ENCODE measurements around the gene WASHC2C. TPM values are rescaled to one million over a fixed set of nuclear protein-coding genes. Genes with fewer than 3 reads are reported as not detected.
"Not testable (repeated sequence)": the region's sequence is repeated elsewhere in the genome, so short reads cannot be mapped to it uniquely, and the experiment has no call there.

The WASHC2C gene
- total RNA-seq, 1 experiment from 2014 or later: 17.6 TPM

GRCh38 chr10:45751141-45751540, 24.1 kb downstream of the WASHC2C start:
- not testable (repeated sequence) for H3K4me3 ChIP-seq (ENCODE audit: insufficient read depth, low read depth, low read length); DNase-seq; H3K27me3 ChIP-seq (ENCODE audit: control insufficient read depth, insufficient read depth, low read length); H3K36me3 ChIP-seq (replicated peaks; ENCODE audit: control insufficient read depth, insufficient read depth, low read length)

- not testable (repeated sequence) for DNase-seq; H3K4me3 ChIP-seq (ENCODE audit: insufficient read depth, low read depth, low read length); H3K36me3 ChIP-seq (replicated peaks; ENCODE audit: control insufficient read depth, insufficient read depth, low read length); H3K27me3 ChIP-seq (ENCODE audit: control insufficient read depth, insufficient read depth, low read length)
Observed at GRCh38 chr10:45752210-45752609, 25.1 kb downstream of the WASHC2C start.

GRCh38 chr10:45753979-45754495, 27.0 kb downstream of the WASHC2C start:
- not testable (repeated sequence) for H3K27me3 ChIP-seq (ENCODE audit: control insufficient read depth, insufficient read depth, low read length); H3K4me3 ChIP-seq (ENCODE audit: insufficient read depth, low read depth, low read length); DNase-seq; H3K36me3 ChIP-seq (replicated peaks; ENCODE audit: control insufficient read depth, insufficient read depth, low read length)

- H3K36me3 ChIP-seq (replicated peaks; ENCODE audit: control insufficient read depth, insufficient read depth, low read length); H3K4me3 ChIP-seq (ENCODE audit: insufficient read depth, low read depth, low read length); H3K27me3 ChIP-seq (ENCODE audit: control insufficient read depth, insufficient read depth, low read length); DNase-seq: not testable (repeated sequence)
Observed at GRCh38 chr10:45755083-45755482, 28.0 kb downstream of the WASHC2C start.

GRCh38 chr10:45756065-45756464, 29.0 kb downstream of the WASHC2C start:
- not testable (repeated sequence) for H3K27me3 ChIP-seq (ENCODE audit: control insufficient read depth, insufficient read depth, low read length); H3K4me3 ChIP-seq (ENCODE audit: insufficient read depth, low read depth, low read length); H3K36me3 ChIP-seq (replicated peaks; ENCODE audit: control insufficient read depth, insufficient read depth, low read length); DNase-seq

GRCh38 chr10:45757661-45758396, 30.8 kb downstream of the WASHC2C start:
- not testable (repeated sequence) for DNase-seq; H3K36me3 ChIP-seq (replicated peaks; ENCODE audit: control insufficient read depth, insufficient read depth, low read length); H3K27me3 ChIP-seq (ENCODE audit: control insufficient read depth, insufficient read depth, low read length); H3K4me3 ChIP-seq (ENCODE audit: insufficient read depth, low read depth, low read length)

- not testable (repeated sequence) for H3K27me3 ChIP-seq (ENCODE audit: control insufficient read depth, insufficient read depth, low read length); DNase-seq; H3K4me3 ChIP-seq (ENCODE audit: insufficient read depth, low read depth, low read length); H3K36me3 ChIP-seq (replicated peaks; ENCODE audit: control insufficient read depth, insufficient read depth, low read length)
Observed at GRCh38 chr10:45761622-45762021, 34.6 kb downstream of the WASHC2C start.

GRCh38 chr10:45763037-45763436, 36.0 kb downstream of the WASHC2C start:
- not testable (repeated sequence) for H3K27me3 ChIP-seq (ENCODE audit: control insufficient read depth, insufficient read depth, low read length); H3K36me3 ChIP-seq (replicated peaks; ENCODE audit: control insufficient read depth, insufficient read depth, low read length); DNase-seq; H3K4me3 ChIP-seq (ENCODE audit: insufficient read depth, low read depth, low read length)

GRCh38 chr10:45768334-45768733, 41.3 kb downstream of the WASHC2C start:
- DNase-seq; H3K27me3 ChIP-seq (ENCODE audit: control insufficient read depth, insufficient read depth, low read length); H3K4me3 ChIP-seq (ENCODE audit: insufficient read depth, low read depth, low read length); H3K36me3 ChIP-seq (replicated peaks; ENCODE audit: control insufficient read depth, insufficient read depth, low read length): not testable (repeated sequence)

- not testable (repeated sequence) for H3K4me3 ChIP-seq (ENCODE audit: insufficient read depth, low read depth, low read length); H3K27me3 ChIP-seq (ENCODE audit: control insufficient read depth, insufficient read depth, low read length); H3K36me3 ChIP-seq (replicated peaks; ENCODE audit: control insufficient read depth, insufficient read depth, low read length); DNase-seq
Observed at GRCh38 chr10:45771757-45772461, 44.8 kb downstream of the WASHC2C start.

- H3K36me3 ChIP-seq (replicated peaks; ENCODE audit: control insufficient read depth, insufficient read depth, low read length); H3K27me3 ChIP-seq (ENCODE audit: control insufficient read depth, insufficient read depth, low read length); DNase-seq; H3K4me3 ChIP-seq (ENCODE audit: insufficient read depth, low read depth, low read length): not testable (repeated sequence)
Observed at GRCh38 chr10:45786217-45786616, 59.2 kb downstream of the WASHC2C start.

GRCh38 chr10:45787212-45787741, 60.2 kb downstream of the WASHC2C start:
- DNase-seq; H3K4me3 ChIP-seq (ENCODE audit: insufficient read depth, low read depth, low read length); H3K36me3 ChIP-seq (replicated peaks; ENCODE audit: control insufficient read depth, insufficient read depth, low read length); H3K27me3 ChIP-seq (ENCODE audit: control insufficient read depth, insufficient read depth, low read length): not testable (repeated sequence)

GRCh38 chr10:45789991-45790390, 62.9 kb downstream of the WASHC2C start:
- not testable (repeated sequence) for H3K36me3 ChIP-seq (replicated peaks; ENCODE audit: control insufficient read depth, insufficient read depth, low read length); DNase-seq; H3K4me3 ChIP-seq (ENCODE audit: insufficient read depth, low read depth, low read length); H3K27me3 ChIP-seq (ENCODE audit: control insufficient read depth, insufficient read depth, low read length)

- not testable (repeated sequence) for H3K36me3 ChIP-seq (replicated peaks; ENCODE audit: control insufficient read depth, insufficient read depth, low read length); H3K27me3 ChIP-seq (ENCODE audit: control insufficient read depth, insufficient read depth, low read length); DNase-seq; H3K4me3 ChIP-seq (ENCODE audit: insufficient read depth, low read depth, low read length)
Observed at GRCh38 chr10:45790694-45791426, 63.8 kb downstream of the WASHC2C start.

Measured in H7 (cell line).